ENCODE measurements around the gene CFAP410.

Gene CFAP410

DNA sequence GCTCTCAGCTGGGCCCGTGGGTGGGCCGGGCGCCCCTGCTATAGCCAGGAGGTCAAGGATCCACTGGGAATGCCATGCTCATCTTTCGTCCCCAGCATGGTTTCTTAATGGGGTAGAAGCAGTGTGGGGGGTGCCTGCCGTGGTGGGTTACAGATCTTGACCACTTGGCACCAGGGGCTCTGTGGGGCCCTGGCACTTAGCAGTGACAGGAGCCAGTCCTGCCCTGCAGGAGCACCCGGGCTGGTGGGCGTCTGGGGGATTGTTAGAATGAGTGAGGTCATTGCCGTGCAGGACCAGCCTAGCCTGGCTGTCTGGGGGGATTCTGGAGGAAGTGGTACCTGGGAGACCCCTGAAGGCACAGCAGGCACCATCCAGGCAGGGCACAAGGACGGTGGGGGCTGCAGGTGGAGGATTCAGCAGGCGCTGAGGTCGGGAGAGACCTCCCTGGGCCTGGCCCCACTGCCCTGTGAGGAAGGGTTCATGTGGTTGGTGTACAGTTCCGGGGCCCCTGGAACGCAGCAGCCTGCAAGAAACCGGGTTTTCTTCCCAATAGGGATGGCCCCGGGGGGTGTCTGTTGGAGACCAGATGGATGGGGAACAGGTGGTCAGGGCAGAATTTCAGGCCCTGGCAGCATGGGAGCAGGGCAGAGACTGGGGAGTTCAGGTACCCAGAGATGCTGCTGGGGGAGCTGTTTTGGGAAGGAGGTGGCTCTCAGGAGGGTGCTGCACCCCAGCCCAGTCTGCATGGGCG is 48.7 kb downstream of the CFAP410 start:
- DNase-seq (ENCODE audit: low read depth) = no peak
- H3K4me3 ChIP-seq (ENCODE audit: low read depth, low read length) = no peak overlapping the region
- TF ChIP-seq, protein P1, sequence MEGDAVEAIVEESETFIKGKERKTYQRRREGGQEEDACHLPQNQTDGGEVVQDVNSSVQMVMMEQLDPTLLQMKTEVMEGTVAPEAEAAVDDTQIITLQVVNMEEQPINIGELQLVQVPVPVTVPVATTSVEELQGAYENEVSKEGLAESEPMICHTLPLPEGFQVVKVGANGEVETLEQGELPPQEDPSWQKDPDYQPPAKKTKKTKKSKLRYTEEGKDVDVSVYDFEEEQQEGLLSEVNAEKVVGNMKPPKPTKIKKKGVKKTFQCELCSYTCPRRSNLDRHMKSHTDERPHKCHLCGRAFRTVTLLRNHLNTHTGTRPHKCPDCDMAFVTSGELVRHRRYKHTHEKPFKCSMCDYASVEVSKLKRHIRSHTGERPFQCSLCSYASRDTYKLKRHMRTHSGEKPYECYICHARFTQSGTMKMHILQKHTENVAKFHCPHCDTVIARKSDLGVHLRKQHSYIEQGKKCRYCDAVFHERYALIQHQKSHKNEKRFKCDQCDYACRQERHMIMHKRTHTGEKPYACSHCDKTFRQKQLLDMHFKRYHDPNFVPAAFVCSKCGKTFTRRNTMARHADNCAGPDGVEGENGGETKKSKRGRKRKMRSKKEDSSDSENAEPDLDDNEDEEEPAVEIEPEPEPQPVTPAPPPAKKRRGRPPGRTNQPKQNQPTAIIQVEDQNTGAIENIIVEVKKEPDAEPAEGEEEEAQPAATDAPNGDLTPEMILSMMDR (IDR thresholded peaks at IDR 0.05; ENCODE audit: control insufficient read depth, extremely low read depth, insufficient read depth) = no peak

DNA sequence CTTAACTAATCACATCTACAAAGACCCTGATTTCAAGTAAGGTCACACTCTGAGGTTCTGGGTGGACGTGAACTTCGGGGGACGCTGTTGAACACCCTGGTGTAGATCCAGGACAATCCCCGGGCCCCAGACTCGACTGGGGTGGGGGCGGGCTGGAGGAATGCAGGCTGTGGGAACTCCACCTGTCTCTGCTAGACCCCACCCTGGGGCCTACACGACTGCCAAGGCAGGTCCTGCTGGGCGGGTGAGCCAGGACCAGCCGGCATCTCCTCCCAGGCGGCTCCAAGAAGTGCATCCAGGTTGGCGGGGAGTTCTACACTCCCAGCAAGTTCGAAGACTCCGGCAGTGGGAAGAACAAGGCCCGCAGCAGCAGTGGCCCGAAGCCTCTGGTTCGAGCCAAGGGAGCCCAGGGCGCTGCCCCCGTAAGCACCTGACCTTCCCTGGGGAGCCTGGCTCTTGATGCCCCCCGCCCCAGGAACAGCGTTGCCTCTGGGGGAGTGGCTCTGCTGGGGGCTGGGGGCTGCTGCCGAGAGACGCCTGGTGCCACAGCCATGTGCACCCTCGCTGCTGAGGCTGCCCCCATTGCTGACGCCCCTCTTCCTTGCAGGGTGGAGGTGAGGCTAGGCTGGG is 49.7 kb downstream of the CFAP410 start:
- TF ChIP-seq, protein P1 (IDR thresholded peaks at IDR 0.05; ENCODE audit: control insufficient read depth, extremely low read depth, insufficient read depth) = no peak
- H3K4me3 ChIP-seq (ENCODE audit: low read depth, low read length) = no peak overlapping the region
- DNase-seq (ENCODE audit: low read depth) = no peak

DNA sequence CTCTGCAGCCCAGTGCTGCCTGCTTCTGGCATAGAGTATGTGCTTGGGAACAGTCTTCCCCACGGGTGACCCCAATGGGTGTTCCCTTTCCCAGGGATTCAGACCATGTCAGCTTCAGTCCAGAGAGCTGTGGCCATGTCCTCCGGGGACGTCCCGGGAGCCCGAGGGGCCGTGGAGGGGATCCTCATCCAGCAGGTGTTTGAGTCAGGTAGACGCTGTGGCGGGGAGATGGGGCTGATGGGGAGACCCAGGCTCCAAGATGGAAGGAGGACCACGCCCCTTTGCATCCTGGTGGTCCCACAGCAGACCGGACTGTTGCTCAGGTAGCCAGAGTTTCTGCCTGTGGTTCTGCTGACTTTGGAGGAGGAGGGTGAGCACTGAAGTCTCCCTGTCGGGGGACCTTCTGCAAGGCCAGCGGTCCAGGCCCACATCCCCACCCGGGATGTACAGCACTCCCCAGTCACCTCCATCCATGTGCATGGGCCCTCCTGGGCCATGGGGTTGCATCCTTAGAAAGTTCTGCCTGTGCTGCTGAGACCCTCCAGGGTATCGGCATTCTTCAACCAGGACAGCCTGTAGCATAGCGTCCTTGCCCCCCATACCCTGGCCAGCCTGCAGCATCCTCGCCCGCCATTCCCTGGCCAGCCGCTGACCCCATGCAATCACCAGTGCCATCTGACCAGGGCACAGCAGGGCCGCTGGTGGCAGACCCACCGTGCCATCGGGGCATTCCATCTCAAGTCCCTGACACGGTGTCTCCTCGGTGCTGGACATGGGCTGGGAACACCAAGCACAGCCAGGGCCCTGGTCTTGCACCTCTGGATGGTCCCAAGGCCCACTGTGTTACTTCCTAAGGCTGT is 50.7 kb downstream of the CFAP410 start:
- H3K4me3 ChIP-seq (ENCODE audit: low read depth, low read length) = no peak overlapping the region
- DNase-seq (ENCODE audit: low read depth) = no peak
- TF ChIP-seq, protein P1 (IDR thresholded peaks at IDR 0.05; ENCODE audit: control insufficient read depth, extremely low read depth, insufficient read depth) = no peak

- TF ChIP-seq, protein P1 (IDR thresholded peaks at IDR 0.05; ENCODE audit: control insufficient read depth, extremely low read depth, insufficient read depth) = no peak
- H3K4me3 ChIP-seq (ENCODE audit: low read depth, low read length) = no peak overlapping the region
- DNase-seq (ENCODE audit: low read depth) = no peak
Measured at GRCh38 chr21:44286716-44287632, 52.2 kb downstream of the CFAP410 start.

DNA sequence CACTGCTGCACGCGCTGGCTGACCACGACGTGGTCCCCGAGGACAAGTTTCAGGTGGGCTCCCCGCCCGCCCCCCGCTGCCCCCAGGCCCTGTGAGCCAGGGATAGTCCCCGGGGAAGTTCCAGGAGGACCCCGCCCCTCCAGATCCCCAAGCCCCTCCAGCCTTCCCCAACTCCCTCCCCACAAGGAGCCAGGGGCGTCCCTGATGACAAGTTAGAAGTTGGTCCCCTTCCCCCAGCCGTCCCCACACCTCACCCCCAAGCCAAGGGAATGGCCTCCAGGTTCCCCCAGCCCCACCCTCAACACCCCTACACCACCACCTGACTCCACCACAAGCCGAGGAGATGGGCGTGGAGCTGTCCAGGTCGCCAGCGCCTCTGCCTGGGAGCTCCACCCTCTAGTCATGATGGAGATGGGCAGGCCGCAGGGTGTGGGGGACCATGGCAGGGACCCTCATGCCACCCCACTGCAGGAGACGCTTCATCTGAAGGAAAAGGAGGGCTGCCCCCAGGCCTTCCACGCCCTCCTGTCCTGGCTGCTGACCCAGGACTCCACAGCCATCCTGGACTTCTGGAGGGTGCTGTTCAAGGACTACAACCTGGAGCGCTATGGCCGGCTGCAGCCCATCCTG is 53.0 kb downstream of the CFAP410 start:
- TF ChIP-seq, protein P1 (IDR thresholded peaks at IDR 0.05; ENCODE audit: control insufficient read depth, extremely low read depth, insufficient read depth) = no peak
- no peak for DNase-seq (ENCODE audit: low read depth)
- no peak overlapping the region for H3K4me3 ChIP-seq (ENCODE audit: low read depth, low read length)

Data from LNCaP clone FGC (cell line).